ENCODE results near the gene AKR1C1.

GRCh38 chr10:4931587-4931986 is 31.6 kb upstream of the AKR1C1 start:
- TF ChIP-seq, protein P1, sequence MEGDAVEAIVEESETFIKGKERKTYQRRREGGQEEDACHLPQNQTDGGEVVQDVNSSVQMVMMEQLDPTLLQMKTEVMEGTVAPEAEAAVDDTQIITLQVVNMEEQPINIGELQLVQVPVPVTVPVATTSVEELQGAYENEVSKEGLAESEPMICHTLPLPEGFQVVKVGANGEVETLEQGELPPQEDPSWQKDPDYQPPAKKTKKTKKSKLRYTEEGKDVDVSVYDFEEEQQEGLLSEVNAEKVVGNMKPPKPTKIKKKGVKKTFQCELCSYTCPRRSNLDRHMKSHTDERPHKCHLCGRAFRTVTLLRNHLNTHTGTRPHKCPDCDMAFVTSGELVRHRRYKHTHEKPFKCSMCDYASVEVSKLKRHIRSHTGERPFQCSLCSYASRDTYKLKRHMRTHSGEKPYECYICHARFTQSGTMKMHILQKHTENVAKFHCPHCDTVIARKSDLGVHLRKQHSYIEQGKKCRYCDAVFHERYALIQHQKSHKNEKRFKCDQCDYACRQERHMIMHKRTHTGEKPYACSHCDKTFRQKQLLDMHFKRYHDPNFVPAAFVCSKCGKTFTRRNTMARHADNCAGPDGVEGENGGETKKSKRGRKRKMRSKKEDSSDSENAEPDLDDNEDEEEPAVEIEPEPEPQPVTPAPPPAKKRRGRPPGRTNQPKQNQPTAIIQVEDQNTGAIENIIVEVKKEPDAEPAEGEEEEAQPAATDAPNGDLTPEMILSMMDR (conservative IDR thresholded peaks at IDR 0.05; ENCODE audit: low read length) = no peak
- TF ChIP-seq EZH2phosphoT487 (IDR thresholded peaks at IDR 0.05; ENCODE audit: borderline replicate concordance, low read depth, low read length) = no peak

Data from OCI-LY7 (cell line).